Testis (tissue), 3 donors: ENCODE results near the gene IQUB. TPM values are rescaled to one million over a fixed set of nuclear protein-coding genes. Genes with fewer than 3 reads are reported as not detected.
A peak's percentile ranks its signal among the peaks of the same experiment; 100 is the strongest.

Experiments used
- DNase-seq: peaks from one replicate; pipeline ENCODE4 v3.0.0-alpha.2; 2019
- H3K27ac ChIP-seq, 2 donors: fragments of 200-600 bp; sonication (generic); one replicate each; pipeline ENCODE4 v1.5.1; 2019
- H3K27me3 ChIP-seq: fragments of 200-600 bp; sonication (generic); one replicate; pipeline ENCODE4 v1.5.1; 2019
- H3K36me3 ChIP-seq: fragments of 200-600 bp; sonication (generic); one replicate; pipeline ENCODE4 v1.5.1; 2017; ENCODE audit warnings: low read depth; ENCODE audit errors: missing control alignments
- H3K4me1 ChIP-seq: fragments of 200-600 bp; sonication (generic); one replicate; pipeline ENCODE4 v1.5.1; 2019
- H3K4me3 ChIP-seq, 2 donors: fragments of 200-600 bp; sonication (generic); one replicate each; pipeline ENCODE4 v1.5.1; 2017 to 2019
- H3K9me3 ChIP-seq: fragments of 200-600 bp; sonication (generic); one replicate; pipeline ENCODE4 v1.5.1; 2017
- POLR2A ChIP-seq: fragments of 450-650 bp; IDR thresholded peaks from one replicate; pipeline ENCODE4 v1.6.1; 2017; ENCODE audit warnings: antibody characterized with exemption, mild to moderate bottlenecking, moderate library complexity
- WGBS, 2 donors: methylation state at CpG; one replicate each; pipeline ENCODE4 v1.1.5; 2018; 5-methylcytosine and 5-hydroxymethylcytosine counted together
- intact Hi-C: fragments of 100-400 bp; cut with DNase I; formaldehyde crosslinking; loops from one replicate; pipeline ENCODE4 v1.15.1; 2023; ENCODE audit warnings: low total_unique reads
- polyA plus RNA-seq: library from polyadenylated mRNA; stranded (reverse); fragments of 350-450 nt; fragmentation: Illumina TruSeq; extraction: RNeasy Lipid Tissue Mini Kit (QIAGEN cat#74804); gene quantifications from one replicate; pipeline ENCODE4 v1.2.3, GENCODE V29; 2014; ENCODE audit warnings: low read depth, low replicate concordance; ENCODE audit not compliant: insufficient read depth
- total RNA-seq, 2 donors: library from RNA; depleted of rRNA; stranded (reverse); fragments of >200 nt; gene quantifications; one replicate each; pipeline ENCODE4 v1.2.3, GENCODE V29; 2016
- TF ChIP-seq, protein P1 (sequence below), 3 experiments: fragments of 450-650 bp in 2 of 3; fragments of 200-600 bp in 1 of 3; sonication (generic) in 1 of 3; IDR thresholded peaks; one replicate each; pipeline ENCODE4 v1.5.1; 2016 to 2019; ENCODE audit warnings: antibody characterized with exemption in 3 of 3, mild to moderate bottlenecking in 2 of 3, moderate library complexity in 1 of 3

Gene IQUB
- total and polyA plus RNA-seq, 3 donors from 2014 or later: 21.3 to 49.2 (median 34.6) TPM

DNA sequence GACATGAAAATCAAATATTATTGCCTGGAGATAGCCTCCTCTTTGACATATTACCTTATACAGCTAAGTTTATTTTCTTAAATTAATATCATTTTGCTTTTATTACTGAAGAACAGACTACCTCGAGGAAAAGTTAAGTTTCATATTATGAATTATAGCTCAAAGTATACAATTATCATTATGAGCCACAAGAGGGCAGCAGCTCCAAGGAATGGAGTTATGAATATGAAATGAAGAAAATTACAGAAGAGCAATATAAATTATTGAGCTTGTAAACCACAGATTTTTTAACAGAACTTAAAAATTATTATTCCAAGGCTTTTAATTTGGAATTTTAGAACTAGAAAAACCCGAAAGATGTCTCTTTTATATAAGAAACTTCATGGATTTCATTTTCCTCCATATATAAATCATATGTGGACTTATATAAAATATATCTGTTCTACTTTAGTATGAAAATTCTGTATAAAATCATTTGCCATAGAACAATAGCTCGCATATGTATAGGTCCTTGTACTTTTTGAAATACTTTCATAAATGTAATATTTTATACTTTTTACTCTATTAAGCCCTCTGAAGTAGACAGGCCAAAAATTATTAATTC lies 40.1 kb downstream of the IQUB start:
- Histone ChIP-seq H3K27ac (no peak overlapping the region), H3K4me1 (no peaks in the 10 kb centered on the region), H3K4me3 (no peak overlapping the region), H3K27me3 (no peaks in the 10 kb centered on the region), H3K36me3 (no peaks in the 10 kb centered on the region), H3K9me3 (no peaks in the 10 kb centered on the region)
- 18 to 28% methylated on average over 3 of the region's 3 CpGs for WGBS, 2 donors
- TF ChIP-seq, protein P1, sequence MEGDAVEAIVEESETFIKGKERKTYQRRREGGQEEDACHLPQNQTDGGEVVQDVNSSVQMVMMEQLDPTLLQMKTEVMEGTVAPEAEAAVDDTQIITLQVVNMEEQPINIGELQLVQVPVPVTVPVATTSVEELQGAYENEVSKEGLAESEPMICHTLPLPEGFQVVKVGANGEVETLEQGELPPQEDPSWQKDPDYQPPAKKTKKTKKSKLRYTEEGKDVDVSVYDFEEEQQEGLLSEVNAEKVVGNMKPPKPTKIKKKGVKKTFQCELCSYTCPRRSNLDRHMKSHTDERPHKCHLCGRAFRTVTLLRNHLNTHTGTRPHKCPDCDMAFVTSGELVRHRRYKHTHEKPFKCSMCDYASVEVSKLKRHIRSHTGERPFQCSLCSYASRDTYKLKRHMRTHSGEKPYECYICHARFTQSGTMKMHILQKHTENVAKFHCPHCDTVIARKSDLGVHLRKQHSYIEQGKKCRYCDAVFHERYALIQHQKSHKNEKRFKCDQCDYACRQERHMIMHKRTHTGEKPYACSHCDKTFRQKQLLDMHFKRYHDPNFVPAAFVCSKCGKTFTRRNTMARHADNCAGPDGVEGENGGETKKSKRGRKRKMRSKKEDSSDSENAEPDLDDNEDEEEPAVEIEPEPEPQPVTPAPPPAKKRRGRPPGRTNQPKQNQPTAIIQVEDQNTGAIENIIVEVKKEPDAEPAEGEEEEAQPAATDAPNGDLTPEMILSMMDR (IDR thresholded peaks at IDR 0.05): peak; percentile 30 to 73 (median 37)
- no peak for TF ChIP-seq POLR2A
- intact Hi-C loops: no loop called here
- DNase-seq: peak; percentile 44

GRCh38 chr7:123492485-123492884 lies 41.9 kb downstream of the IQUB start:
- intact Hi-C loops: no loop called here
- WGBS, 2 donors: 86 to 93% methylated on average over 3 of the region's 3 CpGs
- H3K4me3 ChIP-seq: no peak overlapping the region
- no peaks in the 10 kb centered on the region for H3K4me1 ChIP-seq
- H3K27me3 ChIP-seq: no peaks in the 10 kb centered on the region
- H3K27ac ChIP-seq: no peak overlapping the region
- DNase-seq: no peak
- no peaks in the 10 kb centered on the region for H3K36me3 ChIP-seq
- TF ChIP-seq, protein P1 (IDR thresholded peaks at IDR 0.05): peak in 2 of 3 experiments; percentile 10 to 28
- no peak for TF ChIP-seq POLR2A
- H3K9me3 ChIP-seq: no peaks in the 10 kb centered on the region

DNA sequence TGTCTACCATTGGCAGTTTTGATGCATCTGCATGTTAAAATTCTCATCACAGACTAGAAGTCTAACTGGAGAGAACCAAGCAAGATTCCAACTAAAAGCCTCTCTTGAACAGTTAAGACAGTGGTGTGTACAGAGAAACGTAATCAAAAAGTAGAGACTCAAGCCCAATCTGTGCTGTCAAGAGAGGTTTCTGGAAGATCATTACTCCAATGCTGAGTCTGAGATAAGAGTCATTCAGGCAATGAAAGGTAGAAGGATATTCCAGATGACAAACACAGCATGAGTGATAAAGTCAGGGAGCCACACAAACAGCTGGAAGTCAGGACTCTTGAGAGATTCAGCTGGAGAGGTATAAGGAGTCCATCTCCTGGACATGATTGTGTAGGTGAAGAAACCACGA lies 48.7 kb downstream of the IQUB start:
- Histone ChIP-seq H3K4me1 (no peaks in the 10 kb centered on the region), H3K9me3 (no peaks in the 10 kb centered on the region), H3K27ac (no peak overlapping the region), H3K4me3 (no peak overlapping the region), H3K36me3 (no peaks in the 10 kb centered on the region), H3K27me3 (no peaks in the 10 kb centered on the region)
- 84 to 92% methylated on average over 2 of the region's 2 CpGs for WGBS, 2 donors
- no peak for DNase-seq
- intact Hi-C loops: no loop called here
- TF ChIP-seq, protein P1 (IDR thresholded peaks at IDR 0.05): no peak
- TF ChIP-seq POLR2A: no peak

DNA sequence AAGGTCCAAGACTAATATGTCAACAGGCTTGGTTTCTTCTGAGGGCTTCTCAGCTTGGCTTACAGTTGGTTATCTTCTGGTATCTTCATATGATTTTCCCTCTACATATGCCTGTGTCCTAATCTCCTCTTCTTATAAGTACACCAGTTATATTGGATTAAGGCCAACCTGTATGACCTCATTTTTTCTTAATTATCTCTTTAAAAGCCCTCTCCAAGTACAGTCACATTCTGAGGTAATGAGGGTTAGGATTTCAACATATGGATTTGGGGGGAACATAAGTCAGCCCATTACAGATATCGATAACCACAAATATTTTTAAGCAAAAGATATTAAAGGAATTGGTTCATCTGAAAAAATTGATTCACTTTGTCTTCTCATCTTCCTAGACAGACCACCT lies 49.2 kb downstream of the IQUB start:
- TF ChIP-seq, protein P1 (IDR thresholded peaks at IDR 0.05): no peak
- no peak for TF ChIP-seq POLR2A
- H3K36me3 ChIP-seq: no peaks in the 10 kb centered on the region
- WGBS, 2 donors: 92 to 95% methylated on average over 1 of the region's 1 CpG
- intact Hi-C loops: no loop called here
- no peak for DNase-seq
- no peaks in the 10 kb centered on the region for H3K4me1 ChIP-seq
- H3K9me3 ChIP-seq: no peaks in the 10 kb centered on the region
- H3K27ac ChIP-seq: no peak overlapping the region
- no peak overlapping the region for H3K4me3 ChIP-seq
- no peaks in the 10 kb centered on the region for H3K27me3 ChIP-seq

GRCh38 chr7:123484199-123484598 lies 50.2 kb downstream of the IQUB start:
- no peak overlapping the region for H3K27ac ChIP-seq
- H3K36me3 ChIP-seq: no peaks in the 10 kb centered on the region
- no peaks in the 10 kb centered on the region for H3K9me3 ChIP-seq
- DNase-seq: no peak
- 89 to 93% methylated on average over 2 of the region's 2 CpGs for WGBS, 2 donors
- intact Hi-C loops: no loop called here
- H3K27me3 ChIP-seq: no peaks in the 10 kb centered on the region
- no peak overlapping the region for H3K4me3 ChIP-seq
- no peaks in the 10 kb centered on the region for H3K4me1 ChIP-seq
- TF ChIP-seq, protein P1 (IDR thresholded peaks at IDR 0.05): no peak
- TF ChIP-seq POLR2A: no peak
